ENCODE results near the gene TSPAN6.

DNA sequence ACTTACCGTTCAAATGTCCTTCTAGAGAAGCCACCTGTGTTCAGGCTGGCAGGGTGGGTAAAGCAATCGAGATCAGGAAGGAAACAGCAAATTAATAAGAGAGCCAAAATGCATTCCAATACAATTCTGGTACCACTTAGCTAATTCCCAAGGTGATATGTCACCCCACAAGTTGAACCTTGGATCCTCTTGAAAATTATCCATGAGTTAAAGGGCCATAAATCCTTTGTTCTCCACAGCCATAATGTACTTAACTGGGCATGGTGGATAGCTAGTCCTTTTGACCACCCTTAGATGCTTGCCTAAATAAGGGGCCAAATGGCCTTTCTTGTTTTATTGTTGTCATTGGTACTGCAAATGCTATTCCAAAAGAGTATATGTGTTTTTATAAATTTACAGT, 49.9 kb downstream of the TSPAN6 start:
- TF ChIP-seq POLR2AphosphoS5 (IDR thresholded peaks at IDR 0.05) (no peak), POLR2A (IDR thresholded peaks at IDR 0.05) (no peak)
- TF ChIP-seq, protein P1, sequence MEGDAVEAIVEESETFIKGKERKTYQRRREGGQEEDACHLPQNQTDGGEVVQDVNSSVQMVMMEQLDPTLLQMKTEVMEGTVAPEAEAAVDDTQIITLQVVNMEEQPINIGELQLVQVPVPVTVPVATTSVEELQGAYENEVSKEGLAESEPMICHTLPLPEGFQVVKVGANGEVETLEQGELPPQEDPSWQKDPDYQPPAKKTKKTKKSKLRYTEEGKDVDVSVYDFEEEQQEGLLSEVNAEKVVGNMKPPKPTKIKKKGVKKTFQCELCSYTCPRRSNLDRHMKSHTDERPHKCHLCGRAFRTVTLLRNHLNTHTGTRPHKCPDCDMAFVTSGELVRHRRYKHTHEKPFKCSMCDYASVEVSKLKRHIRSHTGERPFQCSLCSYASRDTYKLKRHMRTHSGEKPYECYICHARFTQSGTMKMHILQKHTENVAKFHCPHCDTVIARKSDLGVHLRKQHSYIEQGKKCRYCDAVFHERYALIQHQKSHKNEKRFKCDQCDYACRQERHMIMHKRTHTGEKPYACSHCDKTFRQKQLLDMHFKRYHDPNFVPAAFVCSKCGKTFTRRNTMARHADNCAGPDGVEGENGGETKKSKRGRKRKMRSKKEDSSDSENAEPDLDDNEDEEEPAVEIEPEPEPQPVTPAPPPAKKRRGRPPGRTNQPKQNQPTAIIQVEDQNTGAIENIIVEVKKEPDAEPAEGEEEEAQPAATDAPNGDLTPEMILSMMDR (IDR thresholded peaks at IDR 0.05) = no peak

Measured in sigmoid colon (tissue), 4 donors.